ENCODE data around the gene EIF2B1. TPM values are rescaled to one million over a fixed set of nuclear protein-coding genes. Genes with fewer than 3 reads are reported as not detected.

The EIF2B1 gene
- total RNA-seq, 4 donors from 2014 or later, result 79.3 to 123 (median 104) TPM

DNA sequence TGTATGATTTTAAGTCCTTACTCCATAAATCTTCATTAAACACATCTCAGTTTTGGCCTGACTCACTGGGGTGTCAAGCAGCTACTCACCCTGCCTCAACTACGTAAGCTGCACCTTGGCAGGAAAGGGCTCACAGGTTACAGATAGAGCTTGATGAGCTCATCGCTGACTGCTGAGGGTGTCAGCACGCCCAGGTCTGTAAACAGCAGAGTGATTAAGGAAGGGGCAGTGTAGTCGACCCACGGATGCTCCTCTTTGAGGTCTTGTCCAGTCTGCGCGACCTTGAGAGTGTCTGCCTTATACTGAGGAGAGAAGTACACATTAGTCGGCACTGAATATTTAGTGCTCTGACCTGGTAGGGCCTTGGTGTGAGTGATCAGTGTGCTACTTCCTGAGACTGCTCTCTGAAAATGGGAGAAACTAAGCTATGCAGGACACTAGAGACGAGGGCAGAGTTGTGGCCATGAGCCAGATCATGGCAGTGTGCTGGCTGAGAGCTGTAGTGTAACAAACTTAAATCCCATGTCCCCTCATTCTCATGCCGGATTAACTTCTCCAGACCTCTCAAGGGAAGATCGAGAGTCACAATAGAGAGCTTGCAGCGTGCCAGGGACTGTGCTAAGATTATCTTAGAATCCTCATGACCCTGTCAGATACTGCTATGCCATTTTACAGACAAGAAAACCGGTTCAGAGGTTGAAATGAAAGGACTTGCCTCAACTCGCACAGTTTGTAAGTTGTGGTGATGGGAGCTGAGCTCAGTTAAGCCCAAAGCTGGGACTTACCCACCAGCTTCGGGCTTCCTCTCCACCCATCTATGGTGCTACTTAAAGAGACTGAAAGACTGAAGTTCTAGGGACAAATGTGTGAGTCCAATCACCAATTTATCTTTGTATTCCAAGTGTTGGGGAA lies 11.6 kb downstream of the EIF2B1 start:
- no peak for TF ChIP-seq POLR2A (IDR thresholded peaks at IDR 0.05)
- TF ChIP-seq, protein P1, sequence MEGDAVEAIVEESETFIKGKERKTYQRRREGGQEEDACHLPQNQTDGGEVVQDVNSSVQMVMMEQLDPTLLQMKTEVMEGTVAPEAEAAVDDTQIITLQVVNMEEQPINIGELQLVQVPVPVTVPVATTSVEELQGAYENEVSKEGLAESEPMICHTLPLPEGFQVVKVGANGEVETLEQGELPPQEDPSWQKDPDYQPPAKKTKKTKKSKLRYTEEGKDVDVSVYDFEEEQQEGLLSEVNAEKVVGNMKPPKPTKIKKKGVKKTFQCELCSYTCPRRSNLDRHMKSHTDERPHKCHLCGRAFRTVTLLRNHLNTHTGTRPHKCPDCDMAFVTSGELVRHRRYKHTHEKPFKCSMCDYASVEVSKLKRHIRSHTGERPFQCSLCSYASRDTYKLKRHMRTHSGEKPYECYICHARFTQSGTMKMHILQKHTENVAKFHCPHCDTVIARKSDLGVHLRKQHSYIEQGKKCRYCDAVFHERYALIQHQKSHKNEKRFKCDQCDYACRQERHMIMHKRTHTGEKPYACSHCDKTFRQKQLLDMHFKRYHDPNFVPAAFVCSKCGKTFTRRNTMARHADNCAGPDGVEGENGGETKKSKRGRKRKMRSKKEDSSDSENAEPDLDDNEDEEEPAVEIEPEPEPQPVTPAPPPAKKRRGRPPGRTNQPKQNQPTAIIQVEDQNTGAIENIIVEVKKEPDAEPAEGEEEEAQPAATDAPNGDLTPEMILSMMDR (IDR thresholded peaks at IDR 0.05), result no peak
- intact Hi-C loops (cut with DNase I), result no loop called here
- Histone ChIP-seq H3K27ac (peak overlapping the region; percentile 73 to 84 (median 77)), H3K27me3 (no peaks in the 10 kb centered on the region), H3K4me3 (no peak overlapping the region), H3K4me1 (peaks cover 0 to 24% (median 0%) of the 10 kb centered on the region in 3 donors), H3K9me3 (no peaks in the 10 kb centered on the region), H3K36me3 (peaks cover 13 to 99% (median 67%) of the 10 kb centered on the region in 3 donors)
- WGBS, 2 donors, result 35 to 55% methylated on average over 10 to 11 of the region's 15 CpGs
- no peak for DNase-seq

DNA sequence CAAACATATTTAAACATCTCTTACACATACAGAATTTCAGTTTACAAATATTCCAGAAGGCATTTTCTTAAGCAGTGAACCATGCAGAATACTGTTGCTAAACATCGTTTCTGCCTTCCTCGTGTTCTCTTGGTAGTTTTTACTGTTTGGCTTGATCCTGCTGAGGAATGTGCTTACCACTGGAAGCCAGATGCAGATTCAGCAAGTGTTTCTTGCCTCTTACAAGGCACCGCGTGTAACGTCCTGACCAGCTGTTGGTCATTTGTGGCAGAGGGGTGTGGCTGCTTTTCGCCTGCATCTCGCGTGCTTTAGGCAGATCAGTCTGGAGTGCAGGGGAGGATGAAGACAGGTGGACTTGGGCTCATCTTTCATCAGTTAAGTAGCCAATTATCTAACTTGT lies 12.4 kb downstream of the EIF2B1 start:
- no peak overlapping the region for H3K4me3 ChIP-seq
- H3K4me1 ChIP-seq, result peaks cover 0 to 24% (median 0%) of the 10 kb centered on the region in 3 donors
- peak overlapping the region; percentile 9 to 84 (median 77) for H3K27ac ChIP-seq
- intact Hi-C loops (cut with DNase I), result no loop called here
- H3K9me3 ChIP-seq, result no peaks in the 10 kb centered on the region
- peaks cover 13 to 99% (median 69%) of the 10 kb centered on the region in 3 donors for H3K36me3 ChIP-seq
- no peak for DNase-seq
- no peak for TF ChIP-seq POLR2A (IDR thresholded peaks at IDR 0.05)
- TF ChIP-seq, protein P1 (IDR thresholded peaks at IDR 0.05), result no peak
- no peaks in the 10 kb centered on the region for H3K27me3 ChIP-seq
- WGBS, 2 donors, result 64 to 66% methylated on average over 5 to 8 of the region's 8 CpGs

DNA sequence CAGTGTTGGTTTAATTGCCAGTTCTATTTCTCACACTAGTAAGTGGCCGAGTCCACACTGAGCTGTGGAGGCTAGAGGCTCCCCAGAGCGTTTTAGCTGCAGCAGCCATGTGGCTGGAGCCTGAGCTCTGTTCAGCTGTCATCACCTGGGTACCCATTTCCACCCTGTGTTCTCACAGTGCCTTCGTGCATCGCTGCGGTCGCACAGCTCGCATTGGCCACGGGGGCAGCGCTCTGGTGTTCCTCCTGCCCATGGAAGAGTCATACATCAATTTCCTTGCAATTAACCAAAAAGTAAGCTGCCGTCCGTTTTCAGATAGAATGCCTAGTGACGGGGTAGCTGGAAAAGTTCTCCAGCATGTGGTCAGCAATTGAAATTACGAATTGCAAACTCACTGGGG lies 15.9 kb downstream of the EIF2B1 start:
- 90 to 93% methylated on average over 11 to 13 of the region's 13 CpGs for WGBS, 2 donors
- Histone ChIP-seq H3K4me3 (no peak overlapping the region), H3K36me3 (peaks cover 20 to 99% (median 67%) of the 10 kb centered on the region in 3 donors), H3K4me1 (peaks cover 0 to 34% (median 11%) of the 10 kb centered on the region in 3 donors), H3K9me3 (no peaks in the 10 kb centered on the region), H3K27me3 (no peaks in the 10 kb centered on the region), H3K27ac (no peak overlapping the region)
- intact Hi-C loops (cut with DNase I), result no loop called here
- DNase-seq, result no peak
- TF ChIP-seq, protein P1 (IDR thresholded peaks at IDR 0.05), result no peak
- TF ChIP-seq POLR2A (IDR thresholded peaks at IDR 0.05), result no peak

DNA sequence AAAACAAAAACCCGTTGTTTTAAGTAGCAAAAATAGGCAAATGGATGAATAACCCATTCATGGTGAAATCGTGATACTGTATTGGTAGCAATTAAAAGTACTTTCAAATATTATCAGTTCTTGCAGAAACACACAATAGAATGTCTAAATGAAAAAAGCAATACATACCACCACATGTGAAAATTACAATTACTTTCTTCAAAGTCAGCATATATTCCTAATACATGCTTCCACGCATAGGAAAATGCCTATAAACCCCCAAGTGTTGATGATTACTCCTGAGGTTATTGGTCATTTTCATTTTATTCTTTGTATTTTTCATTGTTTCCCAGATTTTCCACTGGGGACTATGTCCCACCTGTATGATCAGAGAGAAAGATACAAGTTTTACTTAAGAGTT lies 16.3 kb downstream of the EIF2B1 start:
- H3K4me3 ChIP-seq, result no peak overlapping the region
- intact Hi-C loops (cut with DNase I), result no loop called here
- WGBS, 2 donors, result 92 to 94% methylated on average over 3 of the region's 3 CpGs
- H3K9me3 ChIP-seq, result no peaks in the 10 kb centered on the region
- peaks cover 15 to 99% (median 67%) of the 10 kb centered on the region in 3 donors for H3K36me3 ChIP-seq
- no peak for DNase-seq
- H3K27ac ChIP-seq, result no peak overlapping the region
- H3K4me1 ChIP-seq, result peaks cover 0 to 29% (median 11%) of the 10 kb centered on the region in 3 donors
- H3K27me3 ChIP-seq, result no peaks in the 10 kb centered on the region
- TF ChIP-seq, protein P1 (IDR thresholded peaks at IDR 0.05), result no peak
- TF ChIP-seq POLR2A (IDR thresholded peaks at IDR 0.05), result no peak

DNA sequence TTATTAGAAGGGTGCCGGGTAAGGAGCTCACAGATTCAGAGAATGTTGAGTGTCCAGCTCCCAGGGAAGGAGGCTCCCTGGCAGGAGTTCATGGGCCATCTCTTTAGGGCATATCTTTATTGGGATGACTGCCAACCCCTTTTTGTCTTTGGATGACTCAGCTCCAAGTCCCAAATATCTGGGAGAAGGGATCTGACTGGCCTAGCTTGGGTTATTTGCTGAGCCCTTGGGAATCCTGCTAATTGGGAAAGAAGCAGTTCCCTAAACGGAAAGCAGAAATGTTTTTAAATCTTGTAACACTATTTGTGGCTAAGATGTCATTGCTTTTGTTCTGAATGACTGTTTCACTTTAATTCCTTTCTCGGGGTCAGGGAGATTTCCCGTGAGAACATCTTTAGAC lies 19.0 kb downstream of the EIF2B1 start:
- TF ChIP-seq, protein P1 (IDR thresholded peaks at IDR 0.05), result no peak
- TF ChIP-seq POLR2A (IDR thresholded peaks at IDR 0.05), result no peak
- Histone ChIP-seq H3K4me1 (peaks cover 0 to 15% (median 11%) of the 10 kb centered on the region in 3 donors), H3K27me3 (no peaks in the 10 kb centered on the region), H3K36me3 (peaks cover 13 to 99% (median 71%) of the 10 kb centered on the region in 3 donors), H3K4me3 (no peak overlapping the region), H3K27ac (peak overlapping the region in 2 of 4 donors; percentile 30 to 44), H3K9me3 (no peaks in the 10 kb centered on the region)
- intact Hi-C loops (cut with DNase I), result no loop called here
- WGBS, 2 donors, result 39 to 41% methylated on average over 4 of the region's 4 CpGs
- DNase-seq, result no peak
